HCT116 (cell line): Measurements from ENCODE around the gene CRHR2. TPM values are rescaled to one million over a fixed set of nuclear protein-coding genes. Genes with fewer than 3 reads are reported as not detected.

Experiments
- ATAC-seq: fragments of 200-7000 bp; cut with Tn5 transposase; 2 replicates; pipeline ENCODE4 v1.9.1; 2020; ENCODE audit warnings: mild to moderate bottlenecking, moderate library complexity
- BruUV-seq: library from RNA; stranded (reverse); fragments of 400-500 nt; replicated peaks from 2 replicates; lab custom pipeline; 2021; lab: Mats Ljungman, UMichigan
- CTCF ChIA-PET: fragments of 300-600 bp; sonication (Branson Sonifier 250); formaldehyde crosslinking; loops from one replicate; lab custom pipeline; 2021; ENCODE audit warnings: antibody characterized with exemption; lab: Charles Lee
- POLR2A ChIA-PET: fragments of 300-600, 350-600 bp; sonication (Branson Sonifier 250); formaldehyde crosslinking; loops from one replicate; lab custom pipeline; 2021; ENCODE audit warnings: antibody characterized with exemption; lab: Charles Lee
- RAD21 ChIA-PET, 2 experiments: fragments of 300-600 bp; sonication (Branson Sonifier 250); formaldehyde crosslinking; loops; one replicate each; lab custom pipeline; 2023; ENCODE audit warnings: low total read pairs in 2 of 2; ENCODE audit not compliant: uncharacterized antibody in 2 of 2, unreplicated experiment in 2 of 2, low non-redundant PET in 1 of 2; lab: Charles Lee
- DNase-seq: peaks from one replicate; pipeline ENCODE4 v3.0.0-alpha.2; 2010; ENCODE audit warnings: low read depth, low spot score
- H2AFZ ChIP-seq: fragments of 200-600 bp; shearing (Covaris generic), sonication (generic); 2 replicates; pipeline ENCODE4 v1.6.1; 2017; ENCODE audit warnings: low read depth, mixed run types, mixed read lengths, antibody characterized with exemption, low read length; ENCODE audit not compliant: poor library complexity, severe bottlenecking
- H3K27ac ChIP-seq: 2 replicates; pipeline ENCODE4 v1.5.1; 2012; ENCODE audit warnings: low read depth, low read length
- H3K27me3 ChIP-seq: fragments of 200-600 bp; sonication (generic); 2 replicates; pipeline ENCODE4 v1.6.1; 2016; ENCODE audit warnings: mixed run types, low read length, mixed read lengths; ENCODE audit not compliant: insufficient read depth
- H3K36me3 ChIP-seq, 2 experiments: fragments of 200-500 bp in 1 of 2; fragments of 200-600 bp in 1 of 2; sonication (Bioruptor generic) in 1 of 2; sonication (generic) in 1 of 2; 2 replicates each; pipeline versions ENCODE4 v1.5.1 to v1.6.1; 2014 to 2016; ENCODE audit warnings: low read length in 2 of 2, inconsistent platforms in 1 of 2, mixed read lengths in 1 of 2, mixed run types in 1 of 2; ENCODE audit not compliant: insufficient read depth in 2 of 2, control insufficient read depth in 1 of 2
- H3K4me1 ChIP-seq, 2 experiments: fragments of 200-600 bp in 1 of 2; sonication (generic) in 1 of 2; 2 replicates each; pipeline versions ENCODE4 v1.5.1 to v1.6.1; 2012 to 2017; ENCODE audit warnings: low read length in 2 of 2, inconsistent platforms in 1 of 2, mild to moderate bottlenecking in 1 of 2, mixed read lengths in 1 of 2, mixed run types in 1 of 2, moderate library complexity in 1 of 2; ENCODE audit not compliant: insufficient read depth in 2 of 2, control insufficient read depth in 1 of 2
- H3K4me2 ChIP-seq: fragments of 200-600 bp; sonication (generic); 2 replicates; pipeline ENCODE4 v1.6.1; 2017; ENCODE audit warnings: mixed run types, low read length, mixed read lengths
- H3K4me3 ChIP-seq, 2 experiments: fragments of 200-600 bp in 1 of 2; sonication (generic) in 1 of 2; replicated peaks in 1 of 2; 2 replicates each; pipeline ENCODE4 v1.5.1; 2011 to 2016; ENCODE audit warnings: low read length in 2 of 2, control low read depth in 1 of 2, low read depth in 1 of 2, mild to moderate bottlenecking in 1 of 2, mixed read lengths in 1 of 2, mixed run types in 1 of 2
- H3K79me2 ChIP-seq: fragments of 200-600 bp; sonication (generic); 2 replicates; pipeline ENCODE4 v1.6.1; 2017; ENCODE audit warnings: mild to moderate bottlenecking, mixed run types, low read length, moderate library complexity, mixed read lengths; ENCODE audit not compliant: insufficient read depth
- H3K9ac ChIP-seq: fragments of 200-600 bp; sonication (generic); 2 replicates; pipeline ENCODE4 v1.6.1; 2016; ENCODE audit warnings: low read length, mixed read lengths
- H3K9me2 ChIP-seq: fragments of 200-600 bp; sonication (generic), shearing (Covaris generic); 2 replicates; pipeline ENCODE4 v1.6.1; 2017; ENCODE audit warnings: mixed run types, mild to moderate bottlenecking, moderate library complexity; ENCODE audit not compliant: insufficient read depth
- H3K9me3 ChIP-seq, 2 experiments: fragments of 200-500 bp in 1 of 2; fragments of 200-600 bp in 1 of 2; sonication (Bioruptor generic) in 1 of 2; sonication (generic) in 1 of 2; 2 replicates each; pipeline ENCODE4 v1.6.1; 2014 to 2017; ENCODE audit warnings: low read length in 2 of 2, mixed read lengths in 2 of 2, inconsistent platforms in 1 of 2, low read depth in 1 of 2, mild to moderate bottlenecking in 1 of 2, mixed run types in 1 of 2, moderate library complexity in 1 of 2; ENCODE audit not compliant: control insufficient read depth in 1 of 2, insufficient read depth in 1 of 2
- H4K20me1 ChIP-seq: fragments of 200-600 bp; sonication (generic), shearing (Covaris generic); 2 replicates; pipeline ENCODE4 v1.6.1; 2017; ENCODE audit warnings: mixed run types, mild to moderate bottlenecking, moderate library complexity; ENCODE audit not compliant: insufficient read depth
- CEBPB ChIP-seq: IDR thresholded peaks from 2 replicates; pipeline ENCODE4 v1.6.1; 2012; ENCODE audit warnings: low read depth
- FOSL1 ChIP-seq: IDR thresholded peaks from 2 replicates; pipeline ENCODE4 v1.6.1; 2012; ENCODE audit warnings: low read depth
- POLR2A ChIP-seq: IDR thresholded peaks from 2 replicates; pipeline ENCODE4 v1.7.0; 2011; ENCODE audit warnings: borderline replicate concordance; ENCODE audit not compliant: insufficient read depth, insufficient read length; ENCODE audit errors: extremely low read depth
- POLR2AphosphoS5 ChIP-seq: IDR thresholded peaks from 2 replicates; pipeline ENCODE4 v1.6.1; 2011; ENCODE audit warnings: mild to moderate bottlenecking, low read depth, low read length, moderate library complexity
- RAD21 ChIP-seq: IDR thresholded peaks from 2 replicates; pipeline ENCODE4 v1.6.1; 2012; ENCODE audit warnings: low read depth, mild to moderate bottlenecking
- SIN3A ChIP-seq: IDR thresholded peaks from 2 replicates; pipeline ENCODE4 v1.6.1; 2012; ENCODE audit warnings: low read depth
- SRF ChIP-seq: IDR thresholded peaks from 2 replicates; pipeline ENCODE4 v1.6.1; 2012; ENCODE audit warnings: low read depth
- TCF7L2 ChIP-seq: IDR thresholded peaks from 2 replicates; pipeline ENCODE4 v1.7.0; 2011; ENCODE audit warnings: borderline replicate concordance, inconsistent platforms; ENCODE audit not compliant: insufficient read depth, insufficient read length; ENCODE audit errors: extremely low read depth
- ZNF274 ChIP-seq: fragments of 200-500 bp; sonication (Bioruptor generic); IDR thresholded peaks from 2 replicates; pipeline ENCODE4 v1.6.1; 2014; ENCODE audit warnings: mild to moderate bottlenecking, low read depth, low read length, inconsistent platforms
- intact Hi-C: fragments of 100-400 bp; cut with micrococcal nuclease; formaldehyde crosslinking; loops from 2 replicates; pipeline ENCODE4 v1.10.0; 2022
- total RNA-seq: library from RNA; stranded (reverse); gene quantifications from one replicate; pipeline ENCODE4 v1.2.1, GENCODE V29; 2021; ENCODE audit not compliant: unreplicated experiment
- TF ChIP-seq, protein P1 (sequence below): IDR thresholded peaks from 2 replicates; pipeline ENCODE4 v1.6.1; 2012; ENCODE audit warnings: low read depth

CRHR2 gene
- total RNA-seq, 1 experiment from 2014 or later, result not detected

DNA sequence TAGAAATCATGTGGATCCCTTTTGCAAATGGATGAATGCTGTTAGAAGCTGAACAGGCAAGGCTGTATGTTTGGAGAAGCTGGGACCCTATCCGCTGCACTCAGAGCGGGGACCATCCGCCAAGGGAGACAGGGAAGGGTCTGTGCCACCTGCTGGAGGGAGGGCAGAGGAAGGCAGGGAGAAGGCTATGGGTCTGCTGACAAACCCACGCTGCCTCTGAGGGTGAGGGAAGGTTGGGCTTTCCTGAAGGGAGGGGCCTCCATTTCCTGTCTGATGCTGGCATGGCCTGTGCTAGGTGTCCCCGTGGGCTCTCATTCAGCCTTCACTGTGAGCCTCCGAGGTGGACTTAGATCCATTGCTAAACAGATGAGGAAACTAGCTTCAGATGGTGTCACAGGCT is 5.3 kb upstream of the CRHR2 start:
- CTCF ChIA-PET, result no interaction called here

More for the DNA sequence above, 5.3 kb upstream of the CRHR2 start:
- no peak overlapping the region for H2AFZ ChIP-seq
- H3K9me3 ChIP-seq, result no peaks in the 10 kb centered on the region
- H3K27me3 ChIP-seq, result peaks cover 21% of the 10 kb centered on the region; the same call in 1 of the 2 replicates
- no TSS peak for BruUV-seq
- H3K4me3 ChIP-seq, result no peak overlapping the region
- H3K27ac ChIP-seq, result no peak overlapping the region
- no peak overlapping the region for H3K4me2 ChIP-seq
- no peaks in the 10 kb centered on the region for H4K20me1 ChIP-seq
- no peaks in the 10 kb centered on the region for H3K9me2 ChIP-seq
- H3K4me1 ChIP-seq, result no peaks in the 10 kb centered on the region
- DNase-seq, result no peak
- intact Hi-C loops, result no loop called here
- no peak for TF ChIP-seq FOSL1
- TF ChIP-seq SIN3A, result no peak
- TF ChIP-seq ZNF274, result no peak
- TF ChIP-seq, protein P1, sequence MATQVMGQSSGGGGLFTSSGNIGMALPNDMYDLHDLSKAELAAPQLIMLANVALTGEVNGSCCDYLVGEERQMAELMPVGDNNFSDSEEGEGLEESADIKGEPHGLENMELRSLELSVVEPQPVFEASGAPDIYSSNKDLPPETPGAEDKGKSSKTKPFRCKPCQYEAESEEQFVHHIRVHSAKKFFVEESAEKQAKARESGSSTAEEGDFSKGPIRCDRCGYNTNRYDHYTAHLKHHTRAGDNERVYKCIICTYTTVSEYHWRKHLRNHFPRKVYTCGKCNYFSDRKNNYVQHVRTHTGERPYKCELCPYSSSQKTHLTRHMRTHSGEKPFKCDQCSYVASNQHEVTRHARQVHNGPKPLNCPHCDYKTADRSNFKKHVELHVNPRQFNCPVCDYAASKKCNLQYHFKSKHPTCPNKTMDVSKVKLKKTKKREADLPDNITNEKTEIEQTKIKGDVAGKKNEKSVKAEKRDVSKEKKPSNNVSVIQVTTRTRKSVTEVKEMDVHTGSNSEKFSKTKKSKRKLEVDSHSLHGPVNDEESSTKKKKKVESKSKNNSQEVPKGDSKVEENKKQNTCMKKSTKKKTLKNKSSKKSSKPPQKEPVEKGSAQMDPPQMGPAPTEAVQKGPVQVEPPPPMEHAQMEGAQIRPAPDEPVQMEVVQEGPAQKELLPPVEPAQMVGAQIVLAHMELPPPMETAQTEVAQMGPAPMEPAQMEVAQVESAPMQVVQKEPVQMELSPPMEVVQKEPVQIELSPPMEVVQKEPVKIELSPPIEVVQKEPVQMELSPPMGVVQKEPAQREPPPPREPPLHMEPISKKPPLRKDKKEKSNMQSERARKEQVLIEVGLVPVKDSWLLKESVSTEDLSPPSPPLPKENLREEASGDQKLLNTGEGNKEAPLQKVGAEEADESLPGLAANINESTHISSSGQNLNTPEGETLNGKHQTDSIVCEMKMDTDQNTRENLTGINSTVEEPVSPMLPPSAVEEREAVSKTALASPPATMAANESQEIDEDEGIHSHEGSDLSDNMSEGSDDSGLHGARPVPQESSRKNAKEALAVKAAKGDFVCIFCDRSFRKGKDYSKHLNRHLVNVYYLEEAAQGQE, result no peak
- TF ChIP-seq SRF, result no peak
- TF ChIP-seq TCF7L2, result no peak
- no peak for TF ChIP-seq RAD21
- no peak for TF ChIP-seq POLR2AphosphoS5
- TF ChIP-seq POLR2A, result no peak
- TF ChIP-seq CEBPB, result no peak
- ATAC-seq, result 0 out of 2 replicates have a peak, but pooled peaks have one; percentile 11
- RAD21 ChIA-PET, result no interaction called here
- H3K79me2 ChIP-seq, result no peaks in the 10 kb centered on the region
- H3K9ac ChIP-seq, result no peak overlapping the region
- POLR2A ChIA-PET, result no interaction called here
- no peaks in the 10 kb centered on the region for H3K36me3 ChIP-seq
